NT2/D1 (cell line): ENCODE results near the gene SHISA3.

Experiments
- DNase-seq: peaks from one replicate; pipeline ENCODE4 v3.0.0-alpha.2; 2011; ENCODE audit warnings: low read depth, low spot score
- H3K27me3 ChIP-seq: 2 replicates; pipeline ENCODE4 v1.6.0; 2011; ENCODE audit warnings: mild to moderate bottlenecking; ENCODE audit not compliant: insufficient read length, insufficient read depth
- H3K36me3 ChIP-seq: 2 replicates; pipeline ENCODE4 v1.6.1; 2011; ENCODE audit warnings: mild to moderate bottlenecking, low read length, mixed read lengths; ENCODE audit not compliant: insufficient read depth, insufficient read length
- H3K4me1 ChIP-seq: 2 replicates; pipeline ENCODE4 v1.5.1; 2011; ENCODE audit not compliant: insufficient read depth, insufficient read length
- H3K4me3 ChIP-seq: 2 replicates; pipeline ENCODE4 v1.5.1; 2011; ENCODE audit warnings: low read depth; ENCODE audit not compliant: insufficient read length
- H3K9ac ChIP-seq: 2 replicates; pipeline ENCODE4 v1.6.0; 2011; ENCODE audit warnings: low read depth; ENCODE audit not compliant: insufficient read length
- H3K9me3 ChIP-seq: 2 replicates; pipeline ENCODE4 v1.5.1; 2011; ENCODE audit warnings: mild to moderate bottlenecking, low read length; ENCODE audit not compliant: insufficient read depth
- SUZ12 ChIP-seq: IDR thresholded peaks from 2 replicates; pipeline ENCODE4 v1.6.1; 2011; ENCODE audit not compliant: insufficient read length, insufficient read depth; ENCODE audit errors: extremely low read depth
- YY1 ChIP-seq: IDR thresholded peaks from 2 replicates; pipeline ENCODE4 v1.6.1; 2011; ENCODE audit not compliant: insufficient read length, insufficient read depth
- ZNF274 ChIP-seq: IDR thresholded peaks from 2 replicates; pipeline ENCODE4 v1.6.1; 2011; ENCODE audit warnings: mild to moderate bottlenecking, low read depth, low read length

Gene SHISA3

DNA sequence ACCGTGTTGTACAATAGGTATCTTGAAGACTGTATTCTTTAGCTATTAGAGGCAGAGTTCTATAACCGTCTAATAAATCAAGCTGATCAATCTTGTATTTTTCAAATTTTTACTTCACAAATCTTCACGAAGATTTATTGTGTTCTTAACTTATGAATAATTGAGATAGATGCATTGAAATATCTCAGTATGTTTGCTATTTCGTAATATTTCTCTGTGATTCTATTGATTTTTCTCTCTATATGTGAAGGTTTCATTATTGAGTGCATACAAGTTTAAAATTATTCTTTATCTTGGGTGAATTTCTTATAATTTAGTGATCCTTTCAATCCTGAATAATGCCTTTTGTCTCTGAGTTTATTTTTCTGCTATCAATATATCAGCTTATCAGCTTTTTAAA lies 19.8 kb upstream of the SHISA3 start:
- Histone ChIP-seq H3K9ac (no peak overlapping the region), H3K36me3 (no peaks in the 10 kb centered on the region), H3K27me3 (no peaks in the 10 kb centered on the region), H3K9me3 (no peaks in the 10 kb centered on the region), H3K4me3 (no peak overlapping the region), H3K4me1 (no peaks in the 10 kb centered on the region)
- no peak for DNase-seq
- TF ChIP-seq YY1 (no peak), ZNF274 (no peak), SUZ12 (no peak)

DNA sequence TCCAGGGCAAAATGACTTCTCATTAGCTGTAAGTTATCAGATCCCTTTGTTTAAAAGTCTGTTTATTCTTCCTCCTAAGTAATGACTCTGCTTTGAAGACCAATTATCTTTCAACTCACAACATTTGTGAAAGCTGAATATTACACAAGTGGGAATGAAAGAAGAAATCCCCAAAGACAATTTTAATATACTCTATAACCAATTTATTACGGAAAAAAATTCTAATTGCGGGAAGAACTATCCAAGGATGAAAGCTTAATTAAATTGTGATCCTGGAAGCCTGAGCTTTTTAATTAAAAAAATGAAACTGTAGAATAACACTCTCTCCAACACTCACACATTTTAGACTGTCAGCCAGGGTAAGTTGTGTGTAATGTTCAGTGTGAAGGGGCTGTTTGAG lies 15.6 kb upstream of the SHISA3 start:
- TF ChIP-seq SUZ12 (no peak), ZNF274 (no peak), YY1 (no peak)
- Histone ChIP-seq H3K9ac (no peak overlapping the region), H3K36me3 (no peaks in the 10 kb centered on the region), H3K4me3 (no peak overlapping the region), H3K4me1 (no peaks in the 10 kb centered on the region), H3K9me3 (no peaks in the 10 kb centered on the region), H3K27me3 (no peaks in the 10 kb centered on the region)
- DNase-seq = no peak

DNA sequence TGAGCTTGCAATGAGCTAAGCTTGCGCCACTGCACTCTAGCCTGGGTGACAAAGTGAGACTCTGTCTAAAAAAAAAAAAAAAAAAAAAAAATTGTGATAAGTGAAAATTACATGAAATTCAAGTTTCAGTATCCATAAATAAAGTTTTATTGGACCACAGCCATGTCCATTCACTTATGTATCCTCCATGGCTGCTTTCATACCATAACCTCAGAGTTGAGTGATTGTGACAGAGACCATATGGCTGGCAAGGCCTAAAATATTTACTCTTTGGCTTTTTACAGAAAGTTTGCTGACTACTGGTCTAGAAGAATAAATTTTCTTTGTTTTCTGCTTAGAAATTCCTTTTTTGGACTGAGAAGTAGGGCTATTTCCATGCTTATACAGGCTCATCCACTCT lies 11.8 kb upstream of the SHISA3 start:
- no peaks in the 10 kb centered on the region for H3K4me1 ChIP-seq
- TF ChIP-seq YY1 = no peak
- no peak for TF ChIP-seq ZNF274
- no peak for TF ChIP-seq SUZ12
- no peak overlapping the region for H3K4me3 ChIP-seq
- no peaks in the 10 kb centered on the region for H3K27me3 ChIP-seq
- no peaks in the 10 kb centered on the region for H3K36me3 ChIP-seq
- H3K9me3 ChIP-seq = no peaks in the 10 kb centered on the region
- no peak overlapping the region for H3K9ac ChIP-seq
- DNase-seq = no peak

DNA sequence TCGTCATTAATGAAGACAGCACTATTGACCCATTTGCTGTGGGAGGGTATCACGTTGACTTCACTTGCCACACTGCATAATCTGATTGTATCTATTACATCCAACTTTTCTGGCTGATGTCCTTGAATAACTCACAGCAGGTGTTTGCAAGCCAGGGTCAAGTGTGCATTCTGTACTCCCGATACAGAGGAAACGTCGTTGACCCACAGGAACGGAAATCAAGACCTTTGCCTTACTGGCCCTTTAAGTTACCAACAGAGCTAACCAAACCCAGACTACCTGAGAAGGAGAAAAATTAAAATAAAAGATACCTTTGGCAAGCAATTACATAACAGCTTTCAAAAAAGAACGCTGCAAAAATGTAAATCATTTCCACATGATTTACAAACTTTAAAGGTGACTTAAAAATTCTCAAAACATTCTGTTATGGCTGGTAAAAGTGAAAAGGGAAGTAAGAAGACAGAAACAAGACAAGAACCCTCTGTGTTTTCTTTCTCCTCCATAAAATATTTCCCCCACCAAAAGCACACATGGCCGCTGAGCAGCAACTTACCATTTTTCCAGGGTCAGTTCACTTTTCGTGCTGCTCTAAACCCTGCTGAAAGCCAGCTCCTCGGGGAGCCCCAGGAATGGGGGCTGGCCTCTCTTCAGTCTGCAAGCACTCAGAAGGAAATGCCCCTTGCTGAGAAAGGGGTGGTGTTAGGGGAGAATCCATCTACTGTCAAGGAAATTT lies 6.5 kb upstream of the SHISA3 start:
- TF ChIP-seq ZNF274 = no peak
- no peak for TF ChIP-seq YY1
- no peak for TF ChIP-seq SUZ12
- Histone ChIP-seq H3K4me1 (no peaks in the 10 kb centered on the region), H3K36me3 (no peaks in the 10 kb centered on the region), H3K27me3 (peaks cover 13% of the 10 kb centered on the region), H3K9me3 (no peaks in the 10 kb centered on the region), H3K4me3 (no peak overlapping the region), H3K9ac (no peak overlapping the region)
- no peak for DNase-seq

DNA sequence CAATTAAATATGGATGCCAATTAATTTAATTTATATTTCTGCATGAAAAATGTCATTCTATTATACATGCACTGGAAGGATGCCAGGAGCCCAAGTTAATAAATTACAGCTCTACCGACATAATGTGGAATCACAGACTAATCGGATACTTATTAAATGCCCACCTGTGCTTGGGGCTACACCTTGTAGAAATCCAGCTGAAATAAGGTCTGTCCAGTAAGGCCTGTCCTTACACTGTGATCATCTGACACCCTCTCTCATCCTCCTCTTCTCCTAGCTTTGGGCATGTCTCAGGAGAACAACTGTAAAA lies 6.0 kb upstream of the SHISA3 start:
- no peak overlapping the region for H3K9ac ChIP-seq
- no peak for DNase-seq
- no peaks in the 10 kb centered on the region for H3K4me1 ChIP-seq
- H3K36me3 ChIP-seq = no peaks in the 10 kb centered on the region
- peaks cover 18% of the 10 kb centered on the region for H3K27me3 ChIP-seq
- TF ChIP-seq YY1 (no peak), ZNF274 (no peak), SUZ12 (no peak)
- H3K9me3 ChIP-seq = no peaks in the 10 kb centered on the region
- H3K4me3 ChIP-seq = no peak overlapping the region

DNA sequence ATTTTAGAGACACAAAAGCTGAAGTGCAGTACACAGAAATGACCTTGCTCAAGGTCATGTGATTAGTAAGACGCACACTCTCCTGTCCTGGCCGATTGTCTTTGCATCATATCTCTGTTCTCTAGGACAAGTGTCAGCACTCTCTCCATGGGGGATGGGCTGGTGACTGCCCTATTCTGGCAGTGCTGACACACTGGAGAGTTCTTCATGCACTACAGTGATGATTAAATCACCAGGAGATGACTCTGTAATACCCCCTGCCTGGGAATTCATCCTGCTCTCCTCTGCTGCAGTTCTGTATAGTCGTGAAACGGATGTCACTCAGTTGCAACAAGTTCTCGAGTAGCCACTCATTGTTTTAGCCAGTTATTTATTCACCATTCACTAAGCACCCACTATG lies 5.3 kb upstream of the SHISA3 start:
- Histone ChIP-seq H3K9me3 (no peaks in the 10 kb centered on the region), H3K4me3 (no peak overlapping the region), H3K9ac (no peak overlapping the region), H3K4me1 (no peaks in the 10 kb centered on the region), H3K36me3 (no peaks in the 10 kb centered on the region), H3K27me3 (peaks cover 25% of the 10 kb centered on the region)
- no peak for DNase-seq
- TF ChIP-seq ZNF274 = no peak
- TF ChIP-seq YY1 = no peak
- no peak for TF ChIP-seq SUZ12

DNA sequence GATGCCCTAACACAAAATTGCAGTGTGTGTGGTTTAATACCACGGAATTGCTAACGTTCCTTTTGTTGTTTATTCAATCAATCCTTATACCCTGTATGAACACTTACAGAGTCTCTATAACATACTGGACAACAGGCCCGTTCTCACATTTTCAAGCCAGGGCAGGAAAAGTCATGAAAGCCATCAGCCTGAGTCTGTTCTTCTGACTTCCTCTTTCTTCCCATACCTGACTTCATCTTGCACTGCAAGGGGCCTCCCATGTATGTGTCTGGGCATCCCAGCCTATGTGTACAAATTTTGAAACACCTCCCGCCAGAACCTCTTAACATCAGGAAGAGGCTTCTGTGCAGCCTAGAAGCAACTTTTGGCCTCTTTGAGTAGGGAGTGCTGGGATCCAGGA lies 4.9 kb upstream of the SHISA3 start:
- no peaks in the 10 kb centered on the region for H3K9me3 ChIP-seq
- H3K36me3 ChIP-seq = no peaks in the 10 kb centered on the region
- no peak overlapping the region for H3K9ac ChIP-seq
- no peaks in the 10 kb centered on the region for H3K4me1 ChIP-seq
- no peak for DNase-seq
- no peak overlapping the region for H3K4me3 ChIP-seq
- TF ChIP-seq YY1 (no peak), SUZ12 (no peak), ZNF274 (no peak)
- H3K27me3 ChIP-seq = peaks cover 27% of the 10 kb centered on the region
